AG09309 (cell line): ENCODE results near the gene FASLG.
"Not testable (repeated sequence)": the region's sequence is repeated elsewhere in the genome, so short reads cannot be mapped to it uniquely, and the experiment has no call there.

ENCODE experiments used
- DNase-seq: peaks from one replicate; pipeline ENCODE4 v3.0.0-alpha.2; 2010; ENCODE audit warnings: low read depth
- H3K4me3 ChIP-seq: 2 replicates; pipeline ENCODE4 v1.5.1; 2011; ENCODE audit warnings: mild to moderate bottlenecking, low read depth, low read length, moderate library complexity; ENCODE audit not compliant: control insufficient read depth
- CTCF ChIP-seq: IDR thresholded peaks from 2 replicates; pipeline ENCODE4 v1.5.1; 2011; ENCODE audit warnings: mild to moderate bottlenecking, low read depth, low read length, inconsistent platforms; ENCODE audit not compliant: insufficient read depth, control insufficient read depth; ENCODE audit errors: missing control alignments

FASLG gene

DNA sequence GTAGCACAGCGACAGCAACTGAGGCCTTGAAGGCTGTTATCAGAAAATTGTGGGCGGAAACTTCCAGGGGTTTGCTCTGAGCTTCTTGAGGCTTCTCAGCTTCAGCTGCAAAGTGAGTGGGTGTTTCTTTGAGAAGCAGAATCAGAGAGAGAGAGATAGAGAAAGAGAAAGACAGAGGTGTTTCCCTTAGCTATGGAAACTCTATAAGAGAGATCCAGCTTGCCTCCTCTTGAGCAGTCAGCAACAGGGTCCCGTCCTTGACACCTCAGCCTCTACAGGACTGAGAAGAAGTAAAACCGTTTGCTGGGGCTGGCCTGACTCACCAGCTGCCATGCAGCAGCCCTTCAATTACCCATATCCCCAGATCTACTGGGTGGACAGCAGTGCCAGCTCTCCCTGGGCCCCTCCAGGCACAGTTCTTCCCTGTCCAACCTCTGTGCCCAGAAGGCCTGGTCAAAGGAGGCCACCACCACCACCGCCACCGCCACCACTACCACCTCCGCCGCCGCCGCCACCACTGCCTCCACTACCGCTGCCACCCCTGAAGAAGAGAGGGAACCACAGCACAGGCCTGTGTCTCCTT lies at the start of gene FASLG:
Gene FASLG, plus strand, starts transcription at position 233 of the 583 bp plus-strand sequence. Its CDS starts 99 bp downstream, at position 332.
- no peak within 1 kb of the TSS for H3K4me3 ChIP-seq
- DNase-seq, result no peak
- no peak for TF ChIP-seq CTCF

- DNase-seq, result no peak
- peak; percentile 37 for TF ChIP-seq CTCF
- no peak overlapping the region for H3K4me3 ChIP-seq
These were observed 49.4 kb upstream of the FASLG start for GRCh38 chr1:172609528-172609927.

DNA sequence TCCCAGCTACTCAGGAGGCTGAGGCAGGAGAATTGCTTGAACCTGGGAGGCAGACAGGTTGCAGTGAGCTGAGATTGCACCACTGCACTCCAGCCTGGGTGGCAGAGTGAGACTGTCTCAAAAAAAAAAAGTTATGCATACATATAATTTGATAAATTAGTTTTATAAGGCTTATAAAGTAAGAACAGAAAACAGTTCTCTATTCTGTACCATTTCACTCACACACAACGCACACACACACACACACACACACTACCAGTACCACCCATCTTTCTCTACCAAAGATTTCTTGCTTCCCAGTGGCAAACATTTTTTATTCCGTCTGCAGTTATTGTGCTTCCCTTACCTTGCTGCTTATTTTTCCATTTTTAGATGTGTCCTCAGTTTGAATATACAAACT lies 46.4 kb upstream of the FASLG start:
- no peak for TF ChIP-seq CTCF
- H3K4me3 ChIP-seq, result no peak overlapping the region
- DNase-seq, result no peak

- TF ChIP-seq CTCF, result no peak
- no peak overlapping the region for H3K4me3 ChIP-seq
- DNase-seq, result no peak
These were observed 45.6 kb upstream of the FASLG start for GRCh38 chr1:172613294-172613693.

- DNase-seq, result no peak
- no peak overlapping the region for H3K4me3 ChIP-seq
- TF ChIP-seq CTCF, result no peak
These were observed 42.7 kb upstream of the FASLG start for GRCh38 chr1:172616195-172616594.

GRCh38 chr1:172616636-172617035 lies 42.3 kb upstream of the FASLG start:
- TF ChIP-seq CTCF, result no peak
- DNase-seq, result no peak
- no peak overlapping the region for H3K4me3 ChIP-seq

DNA sequence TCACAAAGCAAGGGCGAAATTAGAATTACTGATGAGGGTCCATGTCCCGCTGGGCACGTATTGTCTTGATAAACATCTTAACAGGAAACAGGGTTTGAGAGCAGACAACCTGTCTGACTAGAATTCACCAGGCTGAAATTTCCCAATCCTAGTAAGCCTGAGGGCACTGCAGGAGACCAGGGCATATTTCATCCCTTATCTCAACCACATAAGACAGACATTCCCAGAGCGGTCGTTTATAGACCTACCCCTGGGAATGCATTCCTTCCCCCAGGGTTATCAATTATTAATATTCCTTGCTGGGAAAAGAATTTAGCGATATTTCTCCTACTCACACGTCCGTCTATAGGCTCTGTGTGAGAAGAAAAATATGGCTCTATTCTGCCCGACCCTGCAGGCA lies 38.3 kb upstream of the FASLG start:
- DNase-seq, H3K4me3 ChIP-seq: not testable (repeated sequence)
